NCI-H1105 (cell line): ENCODE measurements around the gene MEF2D.
A peak's percentile ranks its signal among the peaks of the same experiment; 100 is the strongest.

Experiments used
- DNase-seq: peaks from one replicate; lab custom pipeline; 2025; lab: John Stamatoyannopoulos, UW

MEF2D gene

GRCh38 chr1:156499842-156500542, 583 bp downstream of the MEF2D start:
- peak; percentile 14 for DNase-seq

- DNase-seq = no peak
Observed at GRCh38 chr1:156499194-156499841, 1.3 kb downstream of the MEF2D start.

GRCh38 chr1:156498432-156499193, 2.0 kb downstream of the MEF2D start:
- no peak for DNase-seq

- DNase-seq = no peak
Observed at GRCh38 chr1:156497743-156498431, 2.7 kb downstream of the MEF2D start.

- no peak for DNase-seq
Observed at GRCh38 chr1:156497078-156497742, 3.4 kb downstream of the MEF2D start.

GRCh38 chr1:156496211-156496761, 4.3 kb downstream of the MEF2D start:
- no peak for DNase-seq

- no peak for DNase-seq
Observed at GRCh38 chr1:156495401-156496140, 5.0 kb downstream of the MEF2D start.

- no peak for DNase-seq
Observed at GRCh38 chr1:156494309-156494895, 6.2 kb downstream of the MEF2D start.

GRCh38 chr1:156493742-156494141, 6.8 kb downstream of the MEF2D start:
- no peak for DNase-seq

- no peak for DNase-seq
Observed at GRCh38 chr1:156493154-156493631, 7.4 kb downstream of the MEF2D start.

- no peak for DNase-seq
Observed at GRCh38 chr1:156492591-156493080, 7.9 kb downstream of the MEF2D start.

GRCh38 chr1:156492013-156492590, 8.5 kb downstream of the MEF2D start:
- no peak for DNase-seq

GRCh38 chr1:156491151-156491949, 9.2 kb downstream of the MEF2D start:
- no peak for DNase-seq

- no peak for DNase-seq
Observed at GRCh38 chr1:156490401-156491032, 10.1 kb downstream of the MEF2D start.

- DNase-seq = no peak
Observed at GRCh38 chr1:156489935-156490293, 10.7 kb downstream of the MEF2D start.

GRCh38 chr1:156489166-156489934, 11.2 kb downstream of the MEF2D start:
- peak; percentile 29 for DNase-seq

GRCh38 chr1:156488566-156489165, 11.9 kb downstream of the MEF2D start:
- DNase-seq = no peak
